ENCODE data around the gene NME4.

Gene NME4

DNA sequence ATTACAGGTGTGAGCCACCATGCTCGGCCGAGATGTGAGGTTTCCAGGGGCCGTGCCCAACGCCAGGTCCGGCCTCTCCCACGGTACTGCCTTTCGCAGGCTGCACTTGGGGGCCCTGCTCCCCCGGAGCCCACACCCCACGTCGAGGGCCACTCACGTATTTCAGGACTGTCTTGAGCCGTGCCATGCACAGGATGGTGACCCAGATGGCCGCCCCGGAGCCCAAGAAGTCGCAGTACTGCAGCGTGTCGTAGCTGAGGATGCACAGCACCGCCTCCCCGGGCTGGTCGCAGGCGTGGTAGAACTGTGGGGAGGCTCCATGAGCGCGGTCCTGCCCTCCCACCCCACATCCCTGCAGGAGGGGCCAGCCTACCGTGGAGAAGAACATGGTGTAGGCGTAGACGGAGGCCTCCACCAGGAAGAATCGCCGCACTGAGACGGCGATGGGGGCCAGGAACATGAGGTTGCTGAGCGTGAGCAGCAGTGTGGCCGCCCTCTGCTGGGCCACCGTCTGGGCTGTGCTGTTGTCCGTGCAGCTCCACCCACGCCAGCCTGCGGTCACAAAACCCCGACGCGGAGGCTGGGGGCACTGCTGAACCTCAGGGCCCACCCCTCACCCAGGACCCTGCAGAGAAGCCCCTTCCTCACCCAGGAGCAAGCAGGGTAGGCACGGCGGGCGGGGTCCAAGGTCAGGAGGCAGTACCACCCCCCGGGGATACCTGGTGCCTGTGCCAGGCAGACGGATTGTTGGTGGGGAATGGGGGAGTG lies 23.0 kb upstream of the NME4 start:
- CTCF ChIA-PET = interaction anchor here (0.6 kb wide), 1 partner anchor 309 kb away, joined by 5 read pairs; no protein-coding TSS in a partner anchor

GRCh38 chr16:374616-374926 lies 22.4 kb upstream of the NME4 start:
- H3K4me3 ChIP-seq (ENCODE audit: low read depth, low read length) = no peak overlapping the region
- no peak overlapping the region for H3K27ac ChIP-seq (ENCODE audit: extremely low read depth, low read depth, low read length)
- H3K4me1 ChIP-seq (ENCODE audit: control insufficient read depth, insufficient read depth, low read length) = peaks cover 2% of the 10 kb centered on the region; the same call in 1 of the 2 replicates
- no peaks in the 10 kb centered on the region for H3K9me3 ChIP-seq (ENCODE audit: control insufficient read depth, insufficient read depth, low read depth, low read length)
- no peak for TF ChIP-seq ZBTB48 (tag by site-specific recombination; IDR thresholded peaks at IDR 0.05)
- TF ChIP-seq, protein P1, sequence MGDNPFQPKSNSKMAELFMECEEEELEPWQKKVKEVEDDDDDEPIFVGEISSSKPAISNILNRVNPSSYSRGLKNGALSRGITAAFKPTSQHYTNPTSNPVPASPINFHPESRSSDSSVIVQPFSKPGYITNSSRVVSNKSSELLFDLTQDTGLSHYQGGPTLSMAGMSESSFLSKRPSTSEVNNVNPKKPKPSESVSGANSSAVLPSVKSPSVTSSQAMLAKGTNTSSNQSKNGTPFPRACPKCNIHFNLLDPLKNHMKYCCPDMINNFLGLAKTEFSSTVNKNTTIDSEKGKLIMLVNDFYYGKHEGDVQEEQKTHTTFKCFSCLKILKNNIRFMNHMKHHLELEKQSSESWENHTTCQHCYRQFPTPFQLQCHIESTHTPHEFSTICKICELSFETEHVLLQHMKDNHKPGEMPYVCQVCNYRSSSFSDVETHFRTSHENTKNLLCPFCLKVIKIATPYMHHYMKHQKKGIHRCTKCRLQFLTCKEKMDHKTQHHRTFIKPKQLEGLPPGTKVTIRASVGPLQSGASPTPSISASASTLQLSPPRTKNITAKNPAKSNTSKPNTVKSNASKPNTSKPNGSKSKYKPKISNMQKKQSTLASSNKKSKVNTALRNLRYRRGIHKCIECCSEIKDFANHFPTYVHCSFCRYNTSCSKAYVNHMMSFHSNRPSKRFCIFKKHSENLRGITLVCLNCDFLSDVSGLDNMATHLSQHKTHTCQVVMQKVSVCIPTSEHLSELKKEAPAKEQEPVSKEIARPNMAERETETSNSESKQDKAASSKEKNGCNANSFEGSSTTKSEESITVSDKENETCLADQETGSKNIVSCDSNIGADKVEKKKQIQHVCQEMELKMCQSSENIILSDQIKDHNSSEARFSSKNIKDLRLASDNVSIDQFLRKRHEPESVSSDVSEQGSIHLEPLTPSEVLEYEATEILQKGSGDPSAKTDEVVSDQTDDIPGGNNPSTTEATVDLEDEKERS (tag by site-specific recombination; IDR thresholded peaks at IDR 0.05) = no peak
- TF ChIP-seq, protein P2, sequence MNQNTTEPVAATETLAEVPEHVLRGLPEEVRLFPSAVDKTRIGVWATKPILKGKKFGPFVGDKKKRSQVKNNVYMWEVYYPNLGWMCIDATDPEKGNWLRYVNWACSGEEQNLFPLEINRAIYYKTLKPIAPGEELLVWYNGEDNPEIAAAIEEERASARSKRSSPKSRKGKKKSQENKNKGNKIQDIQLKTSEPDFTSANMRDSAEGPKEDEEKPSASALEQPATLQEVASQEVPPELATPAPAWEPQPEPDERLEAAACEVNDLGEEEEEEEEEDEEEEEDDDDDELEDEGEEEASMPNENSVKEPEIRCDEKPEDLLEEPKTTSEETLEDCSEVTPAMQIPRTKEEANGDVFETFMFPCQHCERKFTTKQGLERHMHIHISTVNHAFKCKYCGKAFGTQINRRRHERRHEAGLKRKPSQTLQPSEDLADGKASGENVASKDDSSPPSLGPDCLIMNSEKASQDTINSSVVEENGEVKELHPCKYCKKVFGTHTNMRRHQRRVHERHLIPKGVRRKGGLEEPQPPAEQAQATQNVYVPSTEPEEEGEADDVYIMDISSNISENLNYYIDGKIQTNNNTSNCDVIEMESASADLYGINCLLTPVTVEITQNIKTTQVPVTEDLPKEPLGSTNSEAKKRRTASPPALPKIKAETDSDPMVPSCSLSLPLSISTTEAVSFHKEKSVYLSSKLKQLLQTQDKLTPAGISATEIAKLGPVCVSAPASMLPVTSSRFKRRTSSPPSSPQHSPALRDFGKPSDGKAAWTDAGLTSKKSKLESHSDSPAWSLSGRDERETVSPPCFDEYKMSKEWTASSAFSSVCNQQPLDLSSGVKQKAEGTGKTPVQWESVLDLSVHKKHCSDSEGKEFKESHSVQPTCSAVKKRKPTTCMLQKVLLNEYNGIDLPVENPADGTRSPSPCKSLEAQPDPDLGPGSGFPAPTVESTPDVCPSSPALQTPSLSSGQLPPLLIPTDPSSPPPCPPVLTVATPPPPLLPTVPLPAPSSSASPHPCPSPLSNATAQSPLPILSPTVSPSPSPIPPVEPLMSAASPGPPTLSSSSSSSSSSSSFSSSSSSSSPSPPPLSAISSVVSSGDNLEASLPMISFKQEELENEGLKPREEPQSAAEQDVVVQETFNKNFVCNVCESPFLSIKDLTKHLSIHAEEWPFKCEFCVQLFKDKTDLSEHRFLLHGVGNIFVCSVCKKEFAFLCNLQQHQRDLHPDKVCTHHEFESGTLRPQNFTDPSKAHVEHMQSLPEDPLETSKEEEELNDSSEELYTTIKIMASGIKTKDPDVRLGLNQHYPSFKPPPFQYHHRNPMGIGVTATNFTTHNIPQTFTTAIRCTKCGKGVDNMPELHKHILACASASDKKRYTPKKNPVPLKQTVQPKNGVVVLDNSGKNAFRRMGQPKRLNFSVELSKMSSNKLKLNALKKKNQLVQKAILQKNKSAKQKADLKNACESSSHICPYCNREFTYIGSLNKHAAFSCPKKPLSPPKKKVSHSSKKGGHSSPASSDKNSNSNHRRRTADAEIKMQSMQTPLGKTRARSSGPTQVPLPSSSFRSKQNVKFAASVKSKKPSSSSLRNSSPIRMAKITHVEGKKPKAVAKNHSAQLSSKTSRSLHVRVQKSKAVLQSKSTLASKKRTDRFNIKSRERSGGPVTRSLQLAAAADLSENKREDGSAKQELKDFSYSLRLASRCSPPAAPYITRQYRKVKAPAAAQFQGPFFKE (tag by site-specific recombination; IDR thresholded peaks at IDR 0.05; ENCODE audit: borderline replicate concordance) = no peak
- TF ChIP-seq ZNF629 (tag by site-specific recombination; IDR thresholded peaks at IDR 0.05) = no peak
- no peak for TF ChIP-seq ZNF341 (tag by site-specific recombination; IDR thresholded peaks at IDR 0.05; ENCODE audit: low read depth)
- CTCF ChIA-PET = interaction anchor here (1.0 kb wide), 1 partner anchor 278 kb away, joined by 6 read pairs; no protein-coding TSS in a partner anchor
- POLR2A ChIA-PET = no interaction called here
- peaks cover 0 to 60% of the 10 kb centered on the region in 2 experiments; a peak in 1 of 3 replicates for H3K36me3 ChIP-seq (ENCODE audit: control insufficient read depth in 2 of 2, insufficient read depth in 1 of 2, low read length in 2 of 2)

More for the DNA sequence above, 23.0 kb upstream of the NME4 start:
- TF ChIP-seq, protein P3, sequence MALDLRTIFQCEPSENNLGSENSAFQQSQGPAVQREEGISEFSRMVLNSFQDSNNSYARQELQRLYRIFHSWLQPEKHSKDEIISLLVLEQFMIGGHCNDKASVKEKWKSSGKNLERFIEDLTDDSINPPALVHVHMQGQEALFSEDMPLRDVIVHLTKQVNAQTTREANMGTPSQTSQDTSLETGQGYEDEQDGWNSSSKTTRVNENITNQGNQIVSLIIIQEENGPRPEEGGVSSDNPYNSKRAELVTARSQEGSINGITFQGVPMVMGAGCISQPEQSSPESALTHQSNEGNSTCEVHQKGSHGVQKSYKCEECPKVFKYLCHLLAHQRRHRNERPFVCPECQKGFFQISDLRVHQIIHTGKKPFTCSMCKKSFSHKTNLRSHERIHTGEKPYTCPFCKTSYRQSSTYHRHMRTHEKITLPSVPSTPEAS (tag by site-specific recombination; IDR thresholded peaks at IDR 0.05) = no peak
- TF ChIP-seq ZNF433 (tag by site-specific recombination; IDR thresholded peaks at IDR 0.05; ENCODE audit: low read depth) (no peak), GLI2 (tag by site-specific recombination; IDR thresholded peaks at IDR 0.05; ENCODE audit: borderline replicate concordance, low read depth) (no peak), ZNF837 (tag by site-specific recombination; IDR thresholded peaks at IDR 0.05) (no peak), ZNF112 (tag by site-specific recombination; IDR thresholded peaks at IDR 0.05) (no peak), KLF16 (tag by site-specific recombination; IDR thresholded peaks at IDR 0.05) (no peak), ZNF341 (tag by site-specific recombination; IDR thresholded peaks at IDR 0.05; ENCODE audit: low read depth) (no peak), ZNF274 (IDR thresholded peaks at IDR 0.05; ENCODE audit: low read length) (no peak), ZNF274 (tag by site-specific recombination; IDR thresholded peaks at IDR 0.05; ENCODE audit: borderline replicate concordance) (no peak), ZFHX2 (tag by site-specific recombination; conservative IDR thresholded peaks at IDR 0.05) (no peak), TRIM28 (IDR thresholded peaks at IDR 0.05; ENCODE audit: borderline replicate concordance, low read length) (no peak)
- TF ChIP-seq, protein P4, sequence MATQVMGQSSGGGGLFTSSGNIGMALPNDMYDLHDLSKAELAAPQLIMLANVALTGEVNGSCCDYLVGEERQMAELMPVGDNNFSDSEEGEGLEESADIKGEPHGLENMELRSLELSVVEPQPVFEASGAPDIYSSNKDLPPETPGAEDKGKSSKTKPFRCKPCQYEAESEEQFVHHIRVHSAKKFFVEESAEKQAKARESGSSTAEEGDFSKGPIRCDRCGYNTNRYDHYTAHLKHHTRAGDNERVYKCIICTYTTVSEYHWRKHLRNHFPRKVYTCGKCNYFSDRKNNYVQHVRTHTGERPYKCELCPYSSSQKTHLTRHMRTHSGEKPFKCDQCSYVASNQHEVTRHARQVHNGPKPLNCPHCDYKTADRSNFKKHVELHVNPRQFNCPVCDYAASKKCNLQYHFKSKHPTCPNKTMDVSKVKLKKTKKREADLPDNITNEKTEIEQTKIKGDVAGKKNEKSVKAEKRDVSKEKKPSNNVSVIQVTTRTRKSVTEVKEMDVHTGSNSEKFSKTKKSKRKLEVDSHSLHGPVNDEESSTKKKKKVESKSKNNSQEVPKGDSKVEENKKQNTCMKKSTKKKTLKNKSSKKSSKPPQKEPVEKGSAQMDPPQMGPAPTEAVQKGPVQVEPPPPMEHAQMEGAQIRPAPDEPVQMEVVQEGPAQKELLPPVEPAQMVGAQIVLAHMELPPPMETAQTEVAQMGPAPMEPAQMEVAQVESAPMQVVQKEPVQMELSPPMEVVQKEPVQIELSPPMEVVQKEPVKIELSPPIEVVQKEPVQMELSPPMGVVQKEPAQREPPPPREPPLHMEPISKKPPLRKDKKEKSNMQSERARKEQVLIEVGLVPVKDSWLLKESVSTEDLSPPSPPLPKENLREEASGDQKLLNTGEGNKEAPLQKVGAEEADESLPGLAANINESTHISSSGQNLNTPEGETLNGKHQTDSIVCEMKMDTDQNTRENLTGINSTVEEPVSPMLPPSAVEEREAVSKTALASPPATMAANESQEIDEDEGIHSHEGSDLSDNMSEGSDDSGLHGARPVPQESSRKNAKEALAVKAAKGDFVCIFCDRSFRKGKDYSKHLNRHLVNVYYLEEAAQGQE (tag by site-specific recombination; IDR thresholded peaks at IDR 0.05) = no peak
- Histone ChIP-seq H3K4me1 (ENCODE audit: control insufficient read depth, insufficient read depth, low read length) (peaks cover 3% of the 10 kb centered on the region; the same call in 1 of the 2 replicates), H3K27ac (ENCODE audit: extremely low read depth, low read depth, low read length) (no peak overlapping the region), H3K9me3 (ENCODE audit: control insufficient read depth, insufficient read depth, low read depth, low read length) (no peaks in the 10 kb centered on the region), H3K4me3 (ENCODE audit: low read depth, low read length) (no peak overlapping the region), H3K36me3 (ENCODE audit: control insufficient read depth in 2 of 2, insufficient read depth in 1 of 2, low read length in 2 of 2) (peaks cover 0 to 65% of the 10 kb centered on the region in 2 experiments; a peak in 1 of 3 replicates)
- POLR2A ChIA-PET = interaction anchor here (1.7 kb wide), 1 partner anchor 21 kb away, joined by 5 read pairs; the partner anchor contains the start of gene AXIN1
